Upper lobe of left lung (tissue), 4 donors: ENCODE measurements around the gene EDARADD.

Experiments
- EP300 ChIP-seq, 4 donors: sonication (generic); formaldehyde crosslinking; IDR thresholded peaks; one replicate each; pipeline ENCODE4 v1.5.1; 2017; ENCODE audit warnings: antibody characterized with exemption in 4 of 4, control low read depth in 2 of 4
- POLR2A ChIP-seq, 4 donors: fragments of 450-650 bp; IDR thresholded peaks; one replicate each; pipeline ENCODE4 v1.5.1; 2016 to 2017; ENCODE audit warnings: antibody characterized with exemption in 4 of 4, mild to moderate bottlenecking in 2 of 4
- POLR2AphosphoS5 ChIP-seq, 2 donors: sonication (generic); formaldehyde crosslinking; IDR thresholded peaks; one replicate each; pipeline ENCODE4 v1.5.1; 2017; ENCODE audit warnings: antibody characterized with exemption in 2 of 2
- TF ChIP-seq, protein P1 (sequence below), 6 experiments: fragments of 450-650 bp in 4 of 6; fragments of 200-600 bp in 2 of 6; sonication (generic) in 2 of 6; IDR thresholded peaks; one replicate each; pipeline ENCODE4 v1.5.1; 2016 to 2019; ENCODE audit warnings: antibody characterized with exemption in 6 of 6

- TF ChIP-seq, protein P1, sequence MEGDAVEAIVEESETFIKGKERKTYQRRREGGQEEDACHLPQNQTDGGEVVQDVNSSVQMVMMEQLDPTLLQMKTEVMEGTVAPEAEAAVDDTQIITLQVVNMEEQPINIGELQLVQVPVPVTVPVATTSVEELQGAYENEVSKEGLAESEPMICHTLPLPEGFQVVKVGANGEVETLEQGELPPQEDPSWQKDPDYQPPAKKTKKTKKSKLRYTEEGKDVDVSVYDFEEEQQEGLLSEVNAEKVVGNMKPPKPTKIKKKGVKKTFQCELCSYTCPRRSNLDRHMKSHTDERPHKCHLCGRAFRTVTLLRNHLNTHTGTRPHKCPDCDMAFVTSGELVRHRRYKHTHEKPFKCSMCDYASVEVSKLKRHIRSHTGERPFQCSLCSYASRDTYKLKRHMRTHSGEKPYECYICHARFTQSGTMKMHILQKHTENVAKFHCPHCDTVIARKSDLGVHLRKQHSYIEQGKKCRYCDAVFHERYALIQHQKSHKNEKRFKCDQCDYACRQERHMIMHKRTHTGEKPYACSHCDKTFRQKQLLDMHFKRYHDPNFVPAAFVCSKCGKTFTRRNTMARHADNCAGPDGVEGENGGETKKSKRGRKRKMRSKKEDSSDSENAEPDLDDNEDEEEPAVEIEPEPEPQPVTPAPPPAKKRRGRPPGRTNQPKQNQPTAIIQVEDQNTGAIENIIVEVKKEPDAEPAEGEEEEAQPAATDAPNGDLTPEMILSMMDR (IDR thresholded peaks at IDR 0.05): no peak
- TF ChIP-seq POLR2AphosphoS5 (IDR thresholded peaks at IDR 0.05) (no peak), EP300 (IDR thresholded peaks at IDR 0.05) (no peak), POLR2A (IDR thresholded peaks at IDR 0.05) (no peak)
These were observed 90.4 kb downstream of the EDARADD start for GRCh38 chr1:236484310-236484971.
